GM04503 (cell line): ENCODE results near the gene ISOC1.

Source experiments
- DNase-seq: peaks from one replicate; pipeline ENCODE4 v3.0.0-alpha.2; 2012; ENCODE audit warnings: low read depth

Gene ISOC1

GRCh38 chr5:129094924-129095899 is 663 bp downstream of the ISOC1 start:
- no peak for DNase-seq

GRCh38 chr5:129096382-129096991 is 1.9 kb downstream of the ISOC1 start:
- no peak for DNase-seq

- DNase-seq = no peak
Observed at GRCh38 chr5:129097498-129098296, 3.1 kb downstream of the ISOC1 start.

GRCh38 chr5:129098488-129099183 is 4.1 kb downstream of the ISOC1 start:
- DNase-seq = no peak

- DNase-seq = no peak
Observed at GRCh38 chr5:129099184-129099569, 4.6 kb downstream of the ISOC1 start.

- DNase-seq = no peak
Observed at GRCh38 chr5:129101794-129102193, 7.2 kb downstream of the ISOC1 start.

GRCh38 chr5:129103397-129103796 is 8.8 kb downstream of the ISOC1 start:
- DNase-seq = no peak

- no peak for DNase-seq
Observed at GRCh38 chr5:129104915-129105455, 10.4 kb downstream of the ISOC1 start.

- DNase-seq = no peak
Observed at GRCh38 chr5:129107637-129108036, 13.1 kb downstream of the ISOC1 start.

- no peak for DNase-seq
Observed at GRCh38 chr5:129110742-129111141, 16.2 kb downstream of the ISOC1 start.

GRCh38 chr5:129111351-129111750 is 16.8 kb downstream of the ISOC1 start:
- no peak for DNase-seq

- DNase-seq = no peak
Observed at GRCh38 chr5:129112295-129112694, 17.7 kb downstream of the ISOC1 start.

- DNase-seq = no peak
Observed at GRCh38 chr5:129113867-129114266, 19.3 kb downstream of the ISOC1 start.

- no peak for DNase-seq
Observed at GRCh38 chr5:129114539-129115193, 20.1 kb downstream of the ISOC1 start.

GRCh38 chr5:129115680-129116079 is 21.1 kb downstream of the ISOC1 start:
- no peak for DNase-seq

GRCh38 chr5:129116797-129117196 is 22.2 kb downstream of the ISOC1 start:
- no peak for DNase-seq

GRCh38 chr5:129118405-129118804 is 23.9 kb downstream of the ISOC1 start:
- DNase-seq = no peak

GRCh38 chr5:129118826-129119225 is 24.3 kb downstream of the ISOC1 start:
- DNase-seq = no peak

GRCh38 chr5:129120158-129120581 is 25.6 kb downstream of the ISOC1 start:
- DNase-seq = no peak

- no peak for DNase-seq
Observed at GRCh38 chr5:129122560-129122959, 28.0 kb downstream of the ISOC1 start.

- DNase-seq = no peak
Observed at GRCh38 chr5:129124608-129125007, 30.1 kb downstream of the ISOC1 start.
